ENCODE results near the gene CDKAL1.

Gene CDKAL1

GRCh38 chr6:20927130-20927860 is 393.0 kb downstream of the CDKAL1 start:
- no peak for DNase-seq (ENCODE audit: low read depth)

- DNase-seq (ENCODE audit: low read depth), result no peak
Observed at GRCh38 chr6:20929283-20929682, 395.0 kb downstream of the CDKAL1 start.

GRCh38 chr6:20931093-20931492 is 396.8 kb downstream of the CDKAL1 start:
- DNase-seq (ENCODE audit: low read depth), result no peak

- no peak for DNase-seq (ENCODE audit: low read depth)
Observed at GRCh38 chr6:20931772-20932171, 397.5 kb downstream of the CDKAL1 start.

GRCh38 chr6:20932284-20932683 is 398.0 kb downstream of the CDKAL1 start:
- DNase-seq (ENCODE audit: low read depth), result no peak

- no peak for DNase-seq (ENCODE audit: low read depth)
Observed at GRCh38 chr6:20933057-20933788, 399.0 kb downstream of the CDKAL1 start.

- no peak for DNase-seq (ENCODE audit: low read depth)
Observed at GRCh38 chr6:20936949-20937348, 402.7 kb downstream of the CDKAL1 start.

GRCh38 chr6:20939161-20939775 is 405.0 kb downstream of the CDKAL1 start:
- no peak for DNase-seq (ENCODE audit: low read depth)

- no peak for DNase-seq (ENCODE audit: low read depth)
Observed at GRCh38 chr6:20943040-20943627, 408.9 kb downstream of the CDKAL1 start.

GRCh38 chr6:20943922-20944321 is 409.7 kb downstream of the CDKAL1 start:
- DNase-seq (ENCODE audit: low read depth), result no peak

- no peak for DNase-seq (ENCODE audit: low read depth)
Observed at GRCh38 chr6:20946022-20946421, 411.8 kb downstream of the CDKAL1 start.

- DNase-seq (ENCODE audit: low read depth), result no peak
Observed at GRCh38 chr6:20946890-20947289, 412.6 kb downstream of the CDKAL1 start.

GRCh38 chr6:20947977-20948376 is 413.7 kb downstream of the CDKAL1 start:
- no peak for DNase-seq (ENCODE audit: low read depth)

GRCh38 chr6:20948556-20948955 is 414.3 kb downstream of the CDKAL1 start:
- no peak for DNase-seq (ENCODE audit: low read depth)

- no peak for DNase-seq (ENCODE audit: low read depth)
Observed at GRCh38 chr6:20949138-20949537, 414.9 kb downstream of the CDKAL1 start.

GRCh38 chr6:20952699-20953474 is 418.6 kb downstream of the CDKAL1 start:
- DNase-seq (ENCODE audit: low read depth), result no peak

- no peak for DNase-seq (ENCODE audit: low read depth)
Observed at GRCh38 chr6:20954315-20954714, 420.1 kb downstream of the CDKAL1 start.

GRCh38 chr6:20955131-20955530 is 420.9 kb downstream of the CDKAL1 start:
- no peak for DNase-seq (ENCODE audit: low read depth)

- no peak for DNase-seq (ENCODE audit: low read depth)
Observed at GRCh38 chr6:20955751-20956150, 421.5 kb downstream of the CDKAL1 start.

- no peak for DNase-seq (ENCODE audit: low read depth)
Observed at GRCh38 chr6:20960067-20960466, 425.8 kb downstream of the CDKAL1 start.

- DNase-seq (ENCODE audit: low read depth), result no peak
Observed at GRCh38 chr6:20965276-20965675, 431.0 kb downstream of the CDKAL1 start.

GRCh38 chr6:20965915-20966314 is 431.7 kb downstream of the CDKAL1 start:
- DNase-seq (ENCODE audit: low read depth), result no peak
